Vagina (tissue), 2 donors: ENCODE measurements around the gene CNNM2. TPM values are rescaled to one million over a fixed set of nuclear protein-coding genes. Genes with fewer than 3 reads are reported as not detected.
"Not testable (repeated sequence)": the region's sequence is repeated elsewhere in the genome, so short reads cannot be mapped to it uniquely, and the experiment has no call there.

Source experiments
- DNase-seq, 2 donors: peaks; one replicate each; pipeline ENCODE4 v3.0.0-alpha.2; 2017; ENCODE audit errors: extremely low spot score in 2 of 2
- H3K27ac ChIP-seq: fragments of 200-600 bp; sonication (generic); one replicate; pipeline ENCODE4 v1.5.1; 2019
- H3K27me3 ChIP-seq: fragments of 200-600 bp; sonication (generic); one replicate; pipeline ENCODE4 v1.5.1; 2019
- H3K36me3 ChIP-seq, 2 donors: fragments of 200-600 bp; sonication (generic); one replicate each; pipeline ENCODE4 v1.5.1; 2017 to 2019
- H3K4me1 ChIP-seq: fragments of 200-600 bp; sonication (generic); one replicate; pipeline ENCODE4 v1.5.1; 2019
- H3K4me3 ChIP-seq, 2 donors: fragments of 200-600 bp; sonication (generic); 1 replicate in 1 of 2; 2 replicates in 1 of 2; pipeline ENCODE4 v1.5.1; 2016 to 2019
- H3K9me3 ChIP-seq: fragments of 200-600 bp; sonication (generic); one replicate; pipeline ENCODE4 v1.5.1; 2019
- POLR2A ChIP-seq, 2 donors: fragments of 450-650 bp; IDR thresholded peaks; one replicate each; pipeline ENCODE4 v1.6.1; 2017; ENCODE audit warnings: antibody characterized with exemption in 2 of 2, mild to moderate bottlenecking in 2 of 2, moderate library complexity in 2 of 2
- POLR2AphosphoS5 ChIP-seq, 2 donors: sonication (generic); formaldehyde crosslinking; IDR thresholded peaks; one replicate each; pipeline ENCODE4 v1.9.0; 2017; ENCODE audit warnings: antibody characterized with exemption in 2 of 2, mild to moderate bottlenecking in 2 of 2, low read depth in 1 of 2; ENCODE audit not compliant: insufficient read depth in 1 of 2
- intact Hi-C: fragments of 100-400 bp; cut with DNase I; formaldehyde crosslinking; loops from one replicate; pipeline ENCODE4 v1.15.1; 2023
- total RNA-seq: library from RNA; depleted of rRNA; stranded (reverse); fragments of >200 nt; gene quantifications from one replicate; pipeline ENCODE4 v1.2.3, GENCODE V29; 2016
- TF ChIP-seq, protein P1 (sequence below), 3 experiments: fragments of 450-650 bp in 2 of 3; fragments of 200-600 bp in 1 of 3; sonication (generic) in 1 of 3; IDR thresholded peaks; one replicate each; pipeline ENCODE4 v1.5.1; 2017 to 2019; ENCODE audit warnings: antibody characterized with exemption in 3 of 3, mild to moderate bottlenecking in 2 of 3, moderate library complexity in 2 of 3

CNNM2 gene
- total RNA-seq, 1 donor from 2014 or later = 9.6 TPM

- H3K9me3 ChIP-seq = no peaks in the 10 kb centered on the region
- H3K4me3 ChIP-seq = no peak overlapping the region
- intact Hi-C loops = loop anchor here (1.0 kb wide), 1 partner anchor 11 kb away; no protein-coding TSS in a partner anchor
- no peaks in the 10 kb centered on the region for H3K36me3 ChIP-seq
- no peaks in the 10 kb centered on the region for H3K27me3 ChIP-seq
- no peak overlapping the region for H3K27ac ChIP-seq
- TF ChIP-seq POLR2A (IDR thresholded peaks at IDR 0.05) (no peak), POLR2AphosphoS5 (IDR thresholded peaks at IDR 0.05; ENCODE audit: insufficient read depth in 1 of 2, low read depth in 1 of 2) (no peak)
- TF ChIP-seq, protein P1, sequence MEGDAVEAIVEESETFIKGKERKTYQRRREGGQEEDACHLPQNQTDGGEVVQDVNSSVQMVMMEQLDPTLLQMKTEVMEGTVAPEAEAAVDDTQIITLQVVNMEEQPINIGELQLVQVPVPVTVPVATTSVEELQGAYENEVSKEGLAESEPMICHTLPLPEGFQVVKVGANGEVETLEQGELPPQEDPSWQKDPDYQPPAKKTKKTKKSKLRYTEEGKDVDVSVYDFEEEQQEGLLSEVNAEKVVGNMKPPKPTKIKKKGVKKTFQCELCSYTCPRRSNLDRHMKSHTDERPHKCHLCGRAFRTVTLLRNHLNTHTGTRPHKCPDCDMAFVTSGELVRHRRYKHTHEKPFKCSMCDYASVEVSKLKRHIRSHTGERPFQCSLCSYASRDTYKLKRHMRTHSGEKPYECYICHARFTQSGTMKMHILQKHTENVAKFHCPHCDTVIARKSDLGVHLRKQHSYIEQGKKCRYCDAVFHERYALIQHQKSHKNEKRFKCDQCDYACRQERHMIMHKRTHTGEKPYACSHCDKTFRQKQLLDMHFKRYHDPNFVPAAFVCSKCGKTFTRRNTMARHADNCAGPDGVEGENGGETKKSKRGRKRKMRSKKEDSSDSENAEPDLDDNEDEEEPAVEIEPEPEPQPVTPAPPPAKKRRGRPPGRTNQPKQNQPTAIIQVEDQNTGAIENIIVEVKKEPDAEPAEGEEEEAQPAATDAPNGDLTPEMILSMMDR (IDR thresholded peaks at IDR 0.05) = no peak
- peaks cover 11% of the 10 kb centered on the region for H3K4me1 ChIP-seq
- DNase-seq = no peak
These were observed 45.6 kb downstream of the CNNM2 start for GRCh38 chr10:102963756-102964025.

DNA sequence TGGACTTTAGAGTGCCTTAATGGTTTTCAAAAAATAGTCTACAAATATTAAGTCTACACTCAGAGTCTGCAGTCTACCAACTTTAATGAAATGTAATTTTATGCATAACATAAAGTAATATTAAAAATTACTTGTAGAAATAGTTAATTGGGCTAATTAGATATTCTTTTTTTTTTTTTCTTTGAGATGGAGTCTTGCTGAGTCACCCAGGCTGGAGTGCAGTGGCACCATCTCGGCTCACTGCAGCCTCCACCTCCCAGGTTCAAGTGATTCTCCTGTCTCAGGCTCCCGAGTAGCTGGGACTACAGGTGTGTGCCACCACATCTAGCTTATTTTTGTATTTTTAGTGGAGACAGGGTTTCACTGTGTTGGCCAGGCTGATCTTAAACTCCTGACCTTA is 46.0 kb downstream of the CNNM2 start:
- H3K4me3 ChIP-seq, H3K36me3 ChIP-seq, H3K27me3 ChIP-seq, H3K9me3 ChIP-seq, intact Hi-C loops, DNase-seq, H3K27ac ChIP-seq: not testable (repeated sequence)
- peaks cover 11% of the 10 kb centered on the region for H3K4me1 ChIP-seq

GRCh38 chr10:102964713-102965112 is 46.6 kb downstream of the CNNM2 start:
- H3K27me3 ChIP-seq = no peaks in the 10 kb centered on the region
- H3K4me3 ChIP-seq = no peak overlapping the region
- TF ChIP-seq, protein P1 (IDR thresholded peaks at IDR 0.05) = no peak
- TF ChIP-seq POLR2AphosphoS5 (IDR thresholded peaks at IDR 0.05; ENCODE audit: insufficient read depth in 1 of 2, low read depth in 1 of 2) (no peak), POLR2A (IDR thresholded peaks at IDR 0.05) (no peak)
- H3K27ac ChIP-seq = no peak overlapping the region
- peaks cover 11% of the 10 kb centered on the region for H3K4me1 ChIP-seq
- no peaks in the 10 kb centered on the region for H3K9me3 ChIP-seq
- intact Hi-C loops = no loop called here
- H3K36me3 ChIP-seq = no peaks in the 10 kb centered on the region
- no peak for DNase-seq

- no peaks in the 10 kb centered on the region for H3K27me3 ChIP-seq
- H3K27ac ChIP-seq = no peak overlapping the region
- no peak overlapping the region for H3K4me3 ChIP-seq
- DNase-seq = no peak
- intact Hi-C loops = no loop called here
- no peaks in the 10 kb centered on the region for H3K9me3 ChIP-seq
- no peaks in the 10 kb centered on the region for H3K36me3 ChIP-seq
- H3K4me1 ChIP-seq = peaks cover 11% of the 10 kb centered on the region
- TF ChIP-seq, protein P1 (IDR thresholded peaks at IDR 0.05) = no peak
- no peak for TF ChIP-seq POLR2A (IDR thresholded peaks at IDR 0.05)
- TF ChIP-seq POLR2AphosphoS5 (IDR thresholded peaks at IDR 0.05; ENCODE audit: insufficient read depth in 1 of 2, low read depth in 1 of 2) = no peak
These were observed 47.3 kb downstream of the CNNM2 start for GRCh38 chr10:102965311-102965851.

DNA sequence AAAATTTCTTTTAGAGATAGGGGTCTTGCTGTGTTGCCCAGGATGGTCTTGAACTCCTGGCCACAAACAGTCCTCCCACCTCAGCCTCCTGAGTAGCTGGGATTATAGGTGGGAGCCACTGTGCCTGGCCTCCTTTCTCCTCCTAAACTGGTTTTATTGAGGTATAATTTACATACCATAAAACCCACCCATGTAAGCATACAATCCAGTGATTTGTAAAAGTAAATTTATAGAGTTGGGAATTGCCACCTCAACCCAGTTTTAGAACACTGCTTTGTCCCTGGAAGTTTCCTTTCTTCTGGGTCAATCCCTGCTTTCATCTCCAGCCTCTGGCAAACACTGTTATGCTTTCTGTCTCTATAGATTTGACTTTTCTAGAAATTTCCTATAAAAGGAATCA is 49.0 kb downstream of the CNNM2 start:
- H3K36me3 ChIP-seq = no peaks in the 10 kb centered on the region
- intact Hi-C loops = no loop called here
- H3K4me1 ChIP-seq = peaks cover 11% of the 10 kb centered on the region
- DNase-seq = no peak
- no peaks in the 10 kb centered on the region for H3K27me3 ChIP-seq
- H3K9me3 ChIP-seq = no peaks in the 10 kb centered on the region
- no peak for TF ChIP-seq POLR2AphosphoS5 (IDR thresholded peaks at IDR 0.05; ENCODE audit: insufficient read depth in 1 of 2, low read depth in 1 of 2)
- TF ChIP-seq, protein P1 (IDR thresholded peaks at IDR 0.05) = no peak
- TF ChIP-seq POLR2A (IDR thresholded peaks at IDR 0.05) = no peak
- H3K4me3 ChIP-seq = no peak overlapping the region
- H3K27ac ChIP-seq = no peak overlapping the region
